Psoas muscle (tissue), 8 donors: ENCODE results near the gene CKB. TPM values are rescaled to one million over a fixed set of nuclear protein-coding genes. Genes with fewer than 3 reads are reported as not detected.
A peak's percentile ranks its signal among the peaks of the same experiment; 100 is the strongest.

Experiments used
- ATAC-seq, 4 donors: fragments of 200-7000 bp; cut with Tn5 transposase; one replicate each; pipeline ENCODE4 v1.9.1; 2020; ENCODE audit warnings: moderate library complexity in 3 of 4, mild to moderate bottlenecking in 2 of 4
- DNase-seq, 2 donors: peaks; one replicate each; pipeline ENCODE4 v3.0.0-alpha.2; 2020
- H3K27ac ChIP-seq: fragments of 200-600 bp; one replicate; pipeline ENCODE4 v1.8.0; 2022
- H3K27me3 ChIP-seq, 3 donors: fragments of 200-600 bp in 1 of 3; one replicate each; pipeline versions ENCODE4 v1.6.1 to v1.8.0; 2013 to 2022; ENCODE audit warnings: low read length in 2 of 3, mild to moderate bottlenecking in 2 of 3, moderate library complexity in 1 of 3; ENCODE audit not compliant: insufficient read depth in 3 of 3
- H3K36me3 ChIP-seq, 2 donors: fragments of 200-600 bp in 1 of 2; one replicate each; pipeline versions ENCODE4 v1.6.1 to v1.8.0; 2013 to 2022; ENCODE audit warnings: low read depth in 1 of 2, mild to moderate bottlenecking in 1 of 2, moderate library complexity in 1 of 2; ENCODE audit not compliant: insufficient read depth in 1 of 2
- H3K4me1 ChIP-seq: fragments of 200-600 bp; one replicate; pipeline ENCODE4 v1.8.0; 2022
- H3K4me3 ChIP-seq: fragments of 200-600 bp; one replicate; pipeline ENCODE4 v1.8.0; 2022; ENCODE audit warnings: mild to moderate bottlenecking
- H3K9me3 ChIP-seq: fragments of 200-600 bp; one replicate; pipeline ENCODE4 v1.8.0; 2022
- WGBS, 3 donors: extraction: QIAGEN DNeasy Blood & Tissue Kit; methylation state at CpG; one replicate each; pipeline versions ENCODE4 v1.1.6 to v1.1.7; 2013; 5-methylcytosine and 5-hydroxymethylcytosine counted together
- intact Hi-C, 2 donors: fragments of 100-400 bp; cut with DNase I; formaldehyde crosslinking; loops; one replicate each; pipeline versions ENCODE4 v1.11.0 to v1.14.2; 2022
- polyA plus RNA-seq, 3 donors: library from polyadenylated mRNA; stranded (reverse); fragments of 200-250 nt; gene quantifications; one replicate each; pipeline ENCODE4 v1.2.3, GENCODE V29; 2013
- total RNA-seq, 4 donors: library from RNA; stranded (reverse); fragmentation: NEBNext Ultra II Directional in 2 of 4; extraction: Animal tissue kit (Norgen Biotek cat#: 25700) in 2 of 4; gene quantifications; one replicate each; pipeline versions ENCODE4 v1.2.1 to v1.2.4, GENCODE V29; 2021 to 2023
- TF ChIP-seq, protein P1 (sequence below): fragments of 200-600 bp; IDR thresholded peaks from one replicate; pipeline ENCODE4 v1.8.0; 2022; ENCODE audit warnings: antibody characterized with exemption
- donor health status: healthy with polysubstance abuse.
- donor health status: DM: no; HTN: no; CAD: no; lungs with moderate emphysema.
- donor health status: Bipolar disorder and iron deficiency.
- donor health status: healthy.
- donor health status: DM: yes; HTN: yes; CAD: no.
- donor health status: DM: no; HTN: no; CAD: no.
- donor health status: DM: no; HTN: no; CAD: no.
- donor health status: DM: yes; HTN: yes; CAD: no.

CKB gene
- total and polyA plus RNA-seq, 7 donors: 19.5 to 383 (median 44.9) TPM

DNA sequence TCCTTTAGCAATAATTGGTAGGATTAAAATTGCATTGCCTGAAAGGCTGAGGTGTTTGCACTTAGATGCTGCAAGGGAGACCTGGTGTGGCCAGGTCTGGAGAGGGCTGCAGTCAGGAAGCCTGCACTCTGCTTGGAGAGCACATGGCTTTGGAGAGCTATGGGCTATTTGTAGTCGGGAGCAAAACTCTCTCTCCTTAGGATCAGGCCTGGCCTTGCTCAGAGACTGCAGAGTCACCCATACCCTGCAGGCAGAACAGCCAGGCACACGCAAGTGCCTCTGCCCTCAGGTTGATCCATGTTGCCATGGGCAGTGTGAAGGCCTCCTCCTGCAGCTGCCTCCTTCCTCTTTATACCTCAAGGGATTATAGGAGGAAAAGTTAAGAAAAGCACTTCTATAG lies 26.8 kb downstream of the CKB start:
- peaks cover 0 to 86% of the 10 kb centered on the region in 2 donors for H3K36me3 ChIP-seq
- TF ChIP-seq, protein P1, sequence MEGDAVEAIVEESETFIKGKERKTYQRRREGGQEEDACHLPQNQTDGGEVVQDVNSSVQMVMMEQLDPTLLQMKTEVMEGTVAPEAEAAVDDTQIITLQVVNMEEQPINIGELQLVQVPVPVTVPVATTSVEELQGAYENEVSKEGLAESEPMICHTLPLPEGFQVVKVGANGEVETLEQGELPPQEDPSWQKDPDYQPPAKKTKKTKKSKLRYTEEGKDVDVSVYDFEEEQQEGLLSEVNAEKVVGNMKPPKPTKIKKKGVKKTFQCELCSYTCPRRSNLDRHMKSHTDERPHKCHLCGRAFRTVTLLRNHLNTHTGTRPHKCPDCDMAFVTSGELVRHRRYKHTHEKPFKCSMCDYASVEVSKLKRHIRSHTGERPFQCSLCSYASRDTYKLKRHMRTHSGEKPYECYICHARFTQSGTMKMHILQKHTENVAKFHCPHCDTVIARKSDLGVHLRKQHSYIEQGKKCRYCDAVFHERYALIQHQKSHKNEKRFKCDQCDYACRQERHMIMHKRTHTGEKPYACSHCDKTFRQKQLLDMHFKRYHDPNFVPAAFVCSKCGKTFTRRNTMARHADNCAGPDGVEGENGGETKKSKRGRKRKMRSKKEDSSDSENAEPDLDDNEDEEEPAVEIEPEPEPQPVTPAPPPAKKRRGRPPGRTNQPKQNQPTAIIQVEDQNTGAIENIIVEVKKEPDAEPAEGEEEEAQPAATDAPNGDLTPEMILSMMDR: no peak
- H3K27ac ChIP-seq: peak overlapping the region; percentile 61
- no peaks in the 10 kb centered on the region for H3K9me3 ChIP-seq
- H3K27me3 ChIP-seq: no peaks in the 10 kb centered on the region
- peaks cover 33% of the 10 kb centered on the region for H3K4me1 ChIP-seq
- ATAC-seq (peak in 3 of 4 donors; percentile 8 to 24 (median 21)), DNase-seq (no peak)
- 51 to 63% (median 57%) methylated on average over 2 of the region's 2 CpGs for WGBS, 3 donors
- H3K4me3 ChIP-seq: no peak overlapping the region
- intact Hi-C loops: loop anchor here in 1 of 2 donors (10.0 kb wide), 1 partner anchor 49 kb away; no protein-coding TSS in a partner anchor

DNA sequence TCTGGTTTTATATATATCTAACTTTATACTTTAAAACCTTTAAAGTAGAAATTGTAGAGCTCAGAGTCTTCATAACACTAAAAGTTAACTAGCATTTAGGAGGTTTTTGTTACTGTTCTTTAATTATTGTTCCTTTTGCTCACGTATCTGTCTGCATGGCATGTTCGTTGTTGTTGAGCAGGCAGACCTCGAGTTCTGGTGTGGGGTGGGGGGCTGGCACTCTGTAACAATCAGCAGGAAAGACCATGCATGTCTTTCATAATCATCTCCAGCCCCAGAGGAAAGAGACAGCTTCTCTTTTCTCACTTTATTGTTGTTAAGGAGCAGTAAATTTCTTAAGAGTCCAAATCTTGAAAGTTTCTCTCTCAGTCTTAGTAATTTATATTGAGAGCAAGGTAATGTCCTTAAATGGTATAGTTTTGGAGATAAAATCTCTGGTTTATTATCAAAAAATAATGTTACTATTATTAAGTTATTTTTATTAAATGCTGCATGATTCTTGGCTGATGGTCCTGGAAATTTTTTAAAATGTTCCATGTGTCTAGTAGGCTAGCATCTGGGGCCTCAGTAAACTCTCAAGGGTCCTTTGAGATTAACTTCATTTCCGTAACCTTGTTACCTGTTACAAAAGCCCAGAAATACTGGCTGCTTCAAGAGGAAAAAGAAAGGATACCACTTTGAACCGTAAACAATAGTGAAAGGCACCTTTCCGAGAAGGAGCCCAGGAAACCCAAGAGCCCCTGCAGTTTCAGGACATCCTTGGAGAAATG lies 30.3 kb downstream of the CKB start:
- Histone ChIP-seq H3K4me3 (no peak overlapping the region), H3K4me1 (peaks cover 53% of the 10 kb centered on the region), H3K27ac (peak overlapping the region; percentile 32), H3K36me3 (peaks cover 2 to 65% of the 10 kb centered on the region in 2 donors), H3K9me3 (no peaks in the 10 kb centered on the region), H3K27me3 (no peaks in the 10 kb centered on the region)
- no peak for ATAC-seq
- intact Hi-C loops: loop anchor here in 1 of 2 donors (5.0 to 10.0 kb wide), 2 partner anchors 52 to 95 kb away; no protein-coding TSS in a partner anchor
- 77 to 80% (median 78%) methylated on average over 6 of the region's 6 CpGs for WGBS, 3 donors
- TF ChIP-seq, protein P1: no peak
- DNase-seq: no peak

DNA sequence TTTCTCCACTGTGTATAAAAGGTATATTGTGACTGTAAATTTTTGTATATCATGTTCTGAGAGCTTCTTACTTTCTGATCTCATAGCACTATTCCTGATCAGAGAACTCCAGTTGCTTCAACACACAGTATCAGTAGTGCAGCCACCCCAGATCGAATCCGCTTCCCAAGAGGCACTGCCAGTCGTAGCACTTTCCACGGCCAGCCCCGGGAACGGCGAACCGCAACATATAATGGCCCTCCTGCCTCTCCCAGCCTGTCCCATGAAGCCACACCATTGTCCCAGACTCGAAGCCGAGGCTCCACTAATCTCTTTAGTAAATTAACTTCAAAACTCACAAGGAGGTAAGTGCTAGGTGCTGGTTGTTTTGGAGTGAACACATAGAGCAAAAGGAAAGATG lies 30.9 kb downstream of the CKB start:
- 89 to 93% (median 89%) methylated on average over 10 of the region's 10 CpGs for WGBS, 3 donors
- intact Hi-C loops: loop anchor here in 1 of 2 donors (5.0 to 10.0 kb wide), 2 partner anchors 53 to 94 kb away; no protein-coding TSS in a partner anchor
- no peak overlapping the region for H3K4me3 ChIP-seq
- no peaks in the 10 kb centered on the region for H3K27me3 ChIP-seq
- peaks cover 2 to 61% of the 10 kb centered on the region in 2 donors for H3K36me3 ChIP-seq
- peak overlapping the region; percentile 32 for H3K27ac ChIP-seq
- DNase-seq: no peak
- H3K9me3 ChIP-seq: no peaks in the 10 kb centered on the region
- ATAC-seq: no peak
- TF ChIP-seq, protein P1: no peak
- peaks cover 55% of the 10 kb centered on the region for H3K4me1 ChIP-seq

DNA sequence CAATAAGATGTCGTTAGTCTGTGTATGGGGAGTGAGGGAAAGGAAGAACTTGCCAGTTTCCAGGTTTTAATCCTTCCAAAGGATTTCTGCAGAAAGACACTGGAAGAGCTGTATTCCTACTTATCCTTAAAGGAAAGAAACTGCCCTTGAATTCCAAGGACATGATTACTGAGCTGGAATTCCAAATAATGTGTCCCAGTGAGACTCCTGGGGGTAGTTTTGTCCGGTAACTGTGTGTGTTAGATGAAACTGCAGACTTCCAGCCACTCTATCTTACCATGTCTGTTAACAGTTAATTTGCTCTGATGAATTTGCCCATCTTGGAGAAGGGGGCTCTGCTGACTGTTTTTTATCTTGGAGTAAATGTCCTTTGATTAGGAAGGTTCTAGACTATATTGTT lies 33.0 kb downstream of the CKB start:
- Histone ChIP-seq H3K27ac (peak overlapping the region; percentile 90), H3K27me3 (no peaks in the 10 kb centered on the region), H3K4me1 (peaks cover 43% of the 10 kb centered on the region), H3K4me3 (no peak overlapping the region), H3K36me3 (peaks cover 2 to 52% of the 10 kb centered on the region in 2 donors), H3K9me3 (no peaks in the 10 kb centered on the region)
- TF ChIP-seq, protein P1: no peak
- intact Hi-C loops: loop anchor here in 1 of 2 donors (5.0 to 10.0 kb wide), 2 partner anchors 55 to 92 kb away; no protein-coding TSS in a partner anchor
- ATAC-seq (no peak), DNase-seq (no peak)
- 60 to 86% (median 64%) methylated on average over 2 of the region's 2 CpGs for WGBS, 3 donors
